Stomach smooth muscle (tissue), 2 donors: ENCODE data around the gene VPS11.

Experiments used
- H3K27ac ChIP-seq: one replicate; pipeline ENCODE4 v1.7.0; 2013; ENCODE audit warnings: mild to moderate bottlenecking, low read length, inconsistent platforms
- H3K27me3 ChIP-seq, 2 donors: one replicate each; pipeline ENCODE4 v1.7.0; 2013; ENCODE audit warnings: low read length in 2 of 2; ENCODE audit not compliant: insufficient read depth in 2 of 2, control insufficient read depth in 1 of 2
- H3K36me3 ChIP-seq, 2 donors: one replicate each; pipeline ENCODE4 v1.7.0; 2013; ENCODE audit warnings: low read length in 2 of 2; ENCODE audit not compliant: control insufficient read depth in 2 of 2, insufficient read depth in 2 of 2
- H3K4me1 ChIP-seq: one replicate; pipeline ENCODE4 v1.7.0; 2013; ENCODE audit warnings: low read length; ENCODE audit not compliant: control insufficient read depth, insufficient read depth
- H3K4me3 ChIP-seq, 2 donors: one replicate each; pipeline ENCODE4 v1.7.0; 2013; ENCODE audit warnings: low read length in 2 of 2
- H3K9ac ChIP-seq, 2 donors: one replicate each; pipeline ENCODE4 v1.7.0; 2013; ENCODE audit warnings: low read length in 2 of 2, mild to moderate bottlenecking in 1 of 2
- H3K9me3 ChIP-seq, 2 donors: one replicate each; pipeline ENCODE4 v1.7.0; 2013; ENCODE audit warnings: low read length in 2 of 2; ENCODE audit not compliant: control insufficient read depth in 2 of 2
- donor health status: healthy.
- donor health status: Pancreatic carcinoma.

VPS11 gene

DNA sequence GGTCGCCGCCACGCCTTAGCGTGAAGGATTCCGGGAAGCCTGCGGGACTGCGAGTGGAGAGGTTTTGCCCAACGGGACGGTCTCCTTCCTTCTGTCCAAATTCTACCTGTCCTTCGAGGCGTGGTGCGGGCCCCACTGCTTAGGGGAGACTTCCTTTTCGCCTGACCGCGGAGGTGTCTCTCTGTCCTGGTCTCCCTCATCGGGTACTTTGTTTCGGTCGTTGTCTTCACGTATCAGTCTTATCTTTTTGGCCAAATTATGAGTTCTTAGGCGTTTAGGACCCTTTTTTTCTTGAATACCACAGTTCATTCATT, 54.1 kb downstream of the VPS11 start:
- H3K36me3 ChIP-seq: peaks cover 6 to 9% of the 10 kb centered on the region in 2 donors
- H3K9ac ChIP-seq: peak overlapping the region; percentile 85 to 95

DNA sequence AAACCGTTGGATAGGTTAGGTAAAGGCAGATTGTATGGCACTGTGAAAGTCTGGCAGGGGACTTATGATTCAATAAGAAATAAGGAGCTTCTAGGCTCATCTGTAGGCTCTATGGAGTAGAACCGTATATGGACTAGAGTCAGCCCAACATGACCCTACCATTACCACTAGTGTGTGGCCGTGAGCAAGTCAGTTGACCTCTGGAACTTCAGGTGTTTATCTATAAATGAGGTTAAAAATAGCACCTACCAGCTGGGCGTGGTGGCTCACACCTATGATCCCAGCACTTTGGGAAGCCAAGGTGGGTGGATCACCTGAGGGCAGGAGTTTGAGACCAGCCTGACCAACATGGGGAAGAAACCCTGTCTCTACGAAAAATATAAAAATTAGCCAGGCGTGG, 58.2 kb downstream of the VPS11 start:
- no peak overlapping the region for H3K4me3 ChIP-seq
- H3K9me3 ChIP-seq: no peaks in the 10 kb centered on the region
- H3K9ac ChIP-seq: no peak overlapping the region
- no peak overlapping the region for H3K27ac ChIP-seq
- H3K27me3 ChIP-seq: no peaks in the 10 kb centered on the region
- peaks cover 17 to 23% of the 10 kb centered on the region in 2 donors for H3K36me3 ChIP-seq
- peaks cover 15% of the 10 kb centered on the region for H3K4me1 ChIP-seq

More for the DNA sequence above, 54.1 kb downstream of the VPS11 start:
- H3K4me1 ChIP-seq: peaks cover 16% of the 10 kb centered on the region
- H3K27me3 ChIP-seq: no peaks in the 10 kb centered on the region
- H3K4me3 ChIP-seq: peak overlapping the region; percentile 100
- H3K27ac ChIP-seq: peak overlapping the region; percentile 76
- no peaks in the 10 kb centered on the region for H3K9me3 ChIP-seq

DNA sequence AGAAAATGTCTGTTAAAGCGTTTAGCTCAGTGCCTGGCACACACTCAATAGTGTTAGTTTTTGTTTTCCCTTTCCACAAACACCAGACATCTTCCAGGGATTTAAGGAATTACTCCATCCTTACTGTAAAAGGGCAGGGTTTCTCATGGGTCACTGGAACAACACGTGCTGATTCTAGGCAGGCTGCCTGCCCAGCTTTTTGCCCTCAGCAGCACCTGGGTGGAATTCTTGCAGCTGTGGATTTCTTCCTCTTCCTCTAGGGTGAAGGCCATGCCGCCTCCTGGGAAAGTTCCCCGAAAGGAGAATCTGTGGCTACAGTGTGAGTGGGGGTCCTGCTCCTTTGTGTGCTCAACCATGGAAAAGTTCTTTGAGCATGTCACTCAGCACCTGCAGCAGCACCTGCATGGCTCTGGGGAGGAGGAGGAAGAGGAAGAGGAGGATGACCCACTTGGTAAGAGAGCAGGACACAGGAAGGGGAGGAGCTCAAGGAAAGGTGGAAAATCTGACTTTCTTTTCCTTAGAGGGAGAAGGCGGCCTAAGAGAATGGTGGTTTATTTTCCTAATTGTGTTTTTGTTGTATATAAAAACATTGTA, 59.2 kb downstream of the VPS11 start:
- H3K4me3 ChIP-seq: no peak overlapping the region
- no peaks in the 10 kb centered on the region for H3K27me3 ChIP-seq
- H3K27ac ChIP-seq: no peak overlapping the region
- peak overlapping the region in 1 of 2 donors; percentile 22 for H3K9ac ChIP-seq
- no peaks in the 10 kb centered on the region for H3K9me3 ChIP-seq
- peaks cover 26 to 28% of the 10 kb centered on the region in 2 donors for H3K36me3 ChIP-seq
- peaks cover 14% of the 10 kb centered on the region for H3K4me1 ChIP-seq

DNA sequence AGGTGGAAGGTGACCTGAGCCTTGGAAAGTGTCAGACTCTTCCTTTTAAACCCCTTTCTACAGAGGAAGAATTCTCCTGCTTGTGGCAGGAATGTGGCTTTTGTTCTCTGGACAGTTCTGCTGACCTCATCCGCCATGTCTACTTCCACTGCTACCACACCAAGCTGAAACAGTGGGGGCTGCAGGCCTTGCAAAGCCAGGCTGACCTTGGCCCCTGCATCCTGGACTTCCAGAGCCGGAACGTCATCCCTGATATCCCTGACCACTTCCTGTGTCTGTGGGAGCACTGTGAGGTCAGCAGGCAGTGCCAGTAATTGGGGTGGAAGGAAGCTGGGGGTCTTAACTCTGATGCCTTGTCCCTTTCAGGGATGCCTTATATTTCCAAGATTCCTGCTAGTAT, 63.0 kb downstream of the VPS11 start:
- H3K27me3 ChIP-seq: no peaks in the 10 kb centered on the region
- H3K4me1 ChIP-seq: peaks cover 4% of the 10 kb centered on the region
- H3K4me3 ChIP-seq: no peak overlapping the region
- no peaks in the 10 kb centered on the region for H3K9me3 ChIP-seq
- H3K27ac ChIP-seq: no peak overlapping the region
- H3K9ac ChIP-seq: no peak overlapping the region
- H3K36me3 ChIP-seq: peaks cover 39 to 44% of the 10 kb centered on the region in 2 donors
